ENCODE data around the gene OXER1.

Gene OXER1

DNA sequence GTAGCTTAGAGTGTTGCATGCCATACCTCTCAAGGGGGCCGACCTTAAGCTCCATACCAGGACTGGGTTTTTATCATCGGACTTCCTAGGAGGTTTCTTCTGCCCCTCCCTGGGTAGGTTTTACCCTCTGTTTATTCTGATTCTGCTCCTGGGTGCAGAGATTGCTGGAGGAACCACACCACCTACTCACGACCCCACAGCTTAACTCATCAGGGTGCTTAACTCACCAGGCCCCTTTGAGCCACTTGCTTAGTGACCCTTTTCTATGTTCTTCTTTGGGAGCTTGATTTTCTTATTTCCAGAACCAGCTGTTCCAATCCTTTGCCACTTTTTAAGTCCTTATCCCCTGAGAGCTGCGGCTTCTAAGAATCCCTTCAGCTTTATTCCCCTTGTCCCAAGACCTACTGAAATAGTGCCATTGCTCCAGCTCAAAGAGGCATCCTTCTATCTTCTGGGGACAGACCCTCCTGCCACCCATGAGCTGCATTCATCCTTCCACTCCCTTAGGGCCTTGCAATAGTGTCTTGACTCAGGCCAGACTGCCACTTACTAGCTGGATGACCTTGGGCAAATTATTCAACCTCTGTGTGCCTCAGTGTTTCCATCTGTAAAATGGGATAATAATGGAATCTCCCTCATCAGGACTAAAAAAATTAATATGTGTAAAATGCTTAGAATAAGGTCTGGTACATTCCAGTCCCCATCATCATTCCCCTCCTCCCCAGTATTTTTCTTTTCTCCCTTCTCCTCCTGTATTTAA, 5.8 kb downstream of the OXER1 start:
- TF ChIP-seq POLR2A (IDR thresholded peaks at IDR 0.05; ENCODE audit: low read length) = no peak
- no peak for TF ChIP-seq GATA1 (IDR thresholded peaks at IDR 0.05; ENCODE audit: low read depth, low read length)

DNA sequence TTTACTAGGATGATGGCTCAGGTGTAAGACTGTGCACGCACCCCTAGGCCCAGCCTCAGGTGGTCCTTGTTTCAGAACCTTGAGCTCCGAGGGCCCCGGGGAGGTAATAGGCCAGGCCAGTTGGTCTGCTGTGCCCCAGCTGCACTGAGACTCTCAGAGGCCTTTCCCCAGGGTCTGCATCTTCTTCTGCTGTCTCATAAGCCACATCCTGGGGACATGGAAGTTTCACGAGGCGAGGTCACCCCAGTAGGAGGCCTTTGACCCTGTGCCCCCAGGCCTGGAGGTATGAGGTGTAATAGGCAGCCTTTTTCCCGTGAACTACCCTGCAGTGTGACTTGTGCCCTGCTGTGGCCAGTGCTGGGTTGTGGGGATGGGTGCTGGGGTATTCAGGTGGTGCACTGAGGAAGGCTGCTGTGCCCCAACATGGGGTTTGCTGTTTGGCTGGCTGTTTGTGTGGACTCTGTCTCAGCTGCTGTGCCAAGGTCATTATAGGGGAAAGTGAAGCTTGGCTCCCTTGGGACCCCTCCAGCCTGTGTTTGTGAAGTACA, 6.9 kb downstream of the OXER1 start:
- no peak for DNase-seq
- TF ChIP-seq GATA1 (IDR thresholded peaks at IDR 0.05; ENCODE audit: low read depth, low read length) (no peak), POLR2A (IDR thresholded peaks at IDR 0.05; ENCODE audit: low read length) (no peak)

More for the DNA sequence above, 5.8 kb downstream of the OXER1 start:
- no peak for DNase-seq

DNA sequence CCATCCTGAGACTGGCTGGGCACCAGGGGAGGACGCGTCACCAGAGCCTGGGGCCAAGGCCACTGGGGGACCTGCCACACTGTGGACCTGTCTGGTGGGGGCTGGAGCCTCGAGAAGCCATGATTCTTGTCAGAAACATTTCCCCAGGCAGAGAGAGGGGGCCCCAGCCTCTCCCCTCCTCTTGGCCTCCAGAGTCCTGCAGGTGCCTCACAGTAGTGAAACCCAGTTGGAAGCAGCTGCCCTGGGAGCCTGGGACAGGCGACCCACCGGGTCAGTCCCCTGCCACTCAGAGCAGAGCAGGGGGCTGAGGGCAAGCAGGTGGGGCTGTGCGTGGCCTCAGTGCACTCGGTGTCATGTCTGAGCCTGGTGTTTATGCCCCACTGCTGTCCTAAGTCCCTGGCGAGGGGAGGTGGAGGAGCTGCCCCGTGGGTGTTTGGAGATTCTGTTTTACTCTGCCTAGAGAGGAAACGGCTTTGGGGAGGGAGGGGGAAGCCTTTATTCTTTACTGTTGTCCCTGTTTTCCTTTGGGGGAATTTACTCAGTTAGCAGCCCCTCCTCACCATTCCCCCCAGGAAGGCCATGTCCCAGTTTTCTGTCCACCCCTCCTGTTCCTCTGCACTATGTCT, 7.7 kb downstream of the OXER1 start:
- DNase-seq = no peak

DNA sequence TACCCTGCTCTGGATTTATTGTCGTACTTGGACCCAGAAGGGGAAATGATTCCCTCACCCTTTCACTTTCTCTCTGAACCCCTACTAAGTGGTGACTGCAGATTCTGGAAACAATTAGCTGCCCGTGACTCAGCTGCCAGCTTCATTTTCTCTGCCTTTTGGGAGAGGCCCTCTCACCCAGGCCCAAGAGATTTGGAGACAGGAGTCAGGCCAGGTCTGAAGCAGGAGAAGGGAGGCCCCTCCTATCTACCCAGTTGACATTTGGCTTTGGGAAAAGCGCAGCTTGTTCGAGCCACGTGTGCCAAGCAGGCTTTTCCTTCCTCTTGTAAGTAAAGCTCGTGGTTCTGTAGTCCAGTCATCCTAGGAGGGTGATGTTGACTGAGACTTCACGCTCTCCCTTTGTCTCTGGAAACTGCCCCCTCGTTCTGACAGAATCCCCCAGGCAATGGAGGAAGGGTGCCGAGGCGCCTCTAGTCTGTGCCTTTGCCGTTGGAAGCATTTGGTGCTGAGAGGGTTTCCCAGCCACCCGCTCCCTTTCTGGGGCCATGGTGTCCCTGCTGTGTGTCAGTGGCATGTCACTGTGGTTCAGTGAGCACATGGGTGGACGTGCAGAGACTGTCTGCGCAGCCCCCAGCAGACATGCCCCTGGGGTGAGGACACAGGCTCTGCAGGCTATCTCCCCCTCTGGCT, 8.6 kb downstream of the OXER1 start:
- DNase-seq = no peak
- TF ChIP-seq GATA1 (IDR thresholded peaks at IDR 0.05; ENCODE audit: low read depth, low read length) (no peak), POLR2A (IDR thresholded peaks at IDR 0.05; ENCODE audit: low read length) (no peak)

More for the DNA sequence above, 7.7 kb downstream of the OXER1 start:
- TF ChIP-seq POLR2A (IDR thresholded peaks at IDR 0.05; ENCODE audit: low read length) (no peak), GATA1 (IDR thresholded peaks at IDR 0.05; ENCODE audit: low read depth, low read length) (no peak)

DNA sequence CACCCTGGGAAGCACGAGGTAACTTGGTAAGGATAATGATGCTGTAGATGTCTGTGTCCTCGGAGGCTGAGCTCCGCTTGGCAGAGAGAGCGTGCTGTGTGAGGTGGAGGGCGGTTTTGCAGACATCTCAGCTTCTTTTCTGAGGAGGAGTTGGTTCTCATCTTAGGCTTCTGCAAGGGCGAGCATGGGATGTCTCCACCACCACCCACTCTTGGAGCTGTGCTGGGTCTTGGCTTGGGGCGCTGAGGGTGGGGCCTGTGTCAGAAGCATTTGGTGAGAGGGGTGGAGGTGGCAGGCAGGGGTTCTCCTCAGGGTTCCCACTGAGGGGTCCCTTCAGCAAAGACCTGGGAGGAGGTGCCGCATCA, 9.2 kb downstream of the OXER1 start:
- TF ChIP-seq POLR2A (IDR thresholded peaks at IDR 0.05; ENCODE audit: low read length) (no peak), GATA1 (IDR thresholded peaks at IDR 0.05; ENCODE audit: low read depth, low read length) (no peak)
- no peak for DNase-seq

DNA sequence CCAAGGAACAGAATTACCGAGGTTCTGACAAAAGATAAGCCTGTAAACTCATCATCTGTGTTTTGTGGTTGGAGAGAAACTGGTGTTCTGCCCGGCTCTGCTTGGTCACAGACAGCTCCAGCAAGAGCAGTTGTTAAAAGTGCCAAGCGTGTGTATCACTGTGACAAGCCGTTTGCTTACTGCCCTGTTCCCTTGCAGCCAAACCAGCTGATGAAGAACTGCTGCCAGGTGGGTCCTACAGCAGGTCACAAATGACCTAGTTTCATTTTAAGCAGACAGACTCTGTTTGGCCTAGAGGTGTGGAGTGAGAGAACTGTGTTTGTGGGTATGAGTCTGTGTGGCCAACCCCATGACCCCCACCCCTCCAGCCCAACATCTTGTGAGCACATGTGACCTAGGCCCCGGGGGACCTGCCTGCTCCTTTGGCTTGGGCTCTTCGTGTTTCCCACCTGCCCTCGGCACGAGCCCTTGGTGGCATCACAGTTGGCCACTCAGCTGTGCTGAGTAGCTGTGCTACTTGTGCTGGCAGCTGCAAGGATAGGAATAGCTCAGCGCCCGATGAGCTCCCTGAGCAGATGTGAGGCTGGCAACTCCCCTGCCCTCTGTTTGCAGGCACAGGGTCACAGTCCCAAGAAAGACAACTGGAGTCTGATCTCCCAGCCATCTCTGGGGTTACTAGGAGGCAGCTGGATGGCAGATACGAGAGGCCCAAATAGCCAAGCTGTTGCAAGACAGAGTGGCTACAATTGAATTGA, 9.7 kb downstream of the OXER1 start:
- no peak for DNase-seq
- TF ChIP-seq POLR2A (IDR thresholded peaks at IDR 0.05; ENCODE audit: low read length) (no peak), GATA1 (IDR thresholded peaks at IDR 0.05; ENCODE audit: low read depth, low read length) (no peak)

DNA sequence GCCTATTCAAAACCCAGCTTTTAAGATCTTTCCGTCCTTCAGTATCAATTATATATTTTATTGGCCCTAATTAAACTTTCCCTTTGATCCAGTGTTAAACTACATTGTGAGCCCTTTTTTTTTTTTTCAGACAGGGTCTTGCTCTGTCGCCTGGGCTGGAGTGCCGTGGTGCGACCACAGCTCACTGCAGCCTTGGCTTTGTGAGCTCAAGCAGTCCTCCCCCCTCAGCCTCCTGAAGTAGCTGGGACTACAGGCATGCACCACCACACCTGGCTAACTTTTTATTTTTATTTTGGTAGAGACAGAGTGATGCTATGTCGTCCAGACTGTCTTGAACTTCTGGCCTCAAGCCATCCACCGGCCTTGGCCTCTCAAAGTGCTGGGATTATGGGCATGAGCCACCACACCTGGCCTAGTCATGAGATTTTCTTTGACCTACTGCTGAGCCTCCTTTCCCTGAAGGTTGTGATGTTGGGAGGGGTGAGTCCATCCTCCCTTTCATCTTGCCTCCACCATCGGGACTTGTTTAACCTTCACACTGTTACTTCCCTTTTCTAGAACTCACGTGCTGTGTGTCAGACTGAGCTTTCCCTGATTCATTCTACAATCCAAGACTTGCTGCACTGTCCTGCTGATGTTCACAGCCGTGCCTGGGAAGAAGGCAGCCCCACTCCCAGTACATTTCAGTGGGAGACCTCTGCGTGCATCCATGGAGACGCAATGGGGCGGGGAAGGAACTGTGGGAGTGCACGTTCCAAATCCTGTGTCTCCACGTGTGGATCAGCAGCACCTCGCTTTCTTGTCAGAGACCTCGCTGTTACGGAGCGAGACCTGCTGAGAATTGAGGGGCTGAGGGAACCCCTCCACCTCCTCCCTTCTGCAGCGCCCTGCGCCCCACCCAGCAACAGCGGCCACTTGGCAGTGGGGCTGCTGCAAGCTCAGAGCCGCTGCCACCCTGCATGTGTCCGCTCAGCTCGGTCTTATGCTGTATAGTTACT, 10.8 kb downstream of the OXER1 start:
- no peak for DNase-seq
- no peak for TF ChIP-seq POLR2A (IDR thresholded peaks at IDR 0.05; ENCODE audit: low read length)
- TF ChIP-seq GATA1 (IDR thresholded peaks at IDR 0.05; ENCODE audit: low read depth, low read length) = no peak

DNA sequence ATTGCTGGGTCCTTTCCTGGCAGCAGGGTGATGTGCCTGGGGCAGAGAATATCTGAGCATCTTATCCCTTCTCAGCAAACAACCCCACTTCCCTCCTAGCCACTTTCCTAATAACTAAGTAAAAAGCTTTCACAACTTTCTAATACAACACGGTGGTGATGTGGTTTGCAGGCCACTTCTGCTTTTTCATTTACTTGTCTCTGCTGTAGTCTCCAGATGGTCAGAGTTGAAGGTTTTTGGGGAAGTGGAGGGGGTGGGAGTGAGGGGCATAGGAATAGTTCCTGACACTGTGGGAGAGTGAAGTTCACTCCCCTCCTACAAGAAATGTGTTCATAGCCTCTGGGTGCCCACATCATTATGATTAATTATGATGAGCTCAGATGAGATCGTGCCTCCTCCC, 11.6 kb downstream of the OXER1 start:
- no peak for DNase-seq
- TF ChIP-seq POLR2A (IDR thresholded peaks at IDR 0.05; ENCODE audit: low read length) = no peak
- TF ChIP-seq GATA1 (IDR thresholded peaks at IDR 0.05; ENCODE audit: low read depth, low read length) = no peak

DNA sequence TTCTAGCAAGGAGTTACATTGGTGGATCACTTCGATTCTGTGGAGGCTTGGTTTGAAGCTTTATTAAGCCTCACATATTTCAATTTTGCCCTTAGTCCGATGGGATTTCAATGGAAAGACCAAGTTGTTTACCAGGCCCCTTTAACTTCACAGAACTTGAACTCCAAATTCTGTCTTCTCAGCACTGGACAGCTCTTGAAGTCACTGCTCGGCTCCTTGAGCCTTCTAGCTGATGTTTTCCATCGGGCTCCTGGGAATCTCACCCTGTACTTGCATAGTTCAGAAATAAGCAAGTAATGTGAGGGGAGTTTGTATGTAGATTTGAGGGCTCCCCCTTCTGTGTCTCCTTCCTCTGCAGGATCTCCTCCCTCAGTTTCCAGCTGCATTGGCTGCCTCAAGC, 15.1 kb downstream of the OXER1 start:
- no peak for TF ChIP-seq POLR2A (IDR thresholded peaks at IDR 0.05; ENCODE audit: low read length)
- TF ChIP-seq GATA1 (IDR thresholded peaks at IDR 0.05; ENCODE audit: low read depth, low read length) = no peak
- DNase-seq = no peak

DNA sequence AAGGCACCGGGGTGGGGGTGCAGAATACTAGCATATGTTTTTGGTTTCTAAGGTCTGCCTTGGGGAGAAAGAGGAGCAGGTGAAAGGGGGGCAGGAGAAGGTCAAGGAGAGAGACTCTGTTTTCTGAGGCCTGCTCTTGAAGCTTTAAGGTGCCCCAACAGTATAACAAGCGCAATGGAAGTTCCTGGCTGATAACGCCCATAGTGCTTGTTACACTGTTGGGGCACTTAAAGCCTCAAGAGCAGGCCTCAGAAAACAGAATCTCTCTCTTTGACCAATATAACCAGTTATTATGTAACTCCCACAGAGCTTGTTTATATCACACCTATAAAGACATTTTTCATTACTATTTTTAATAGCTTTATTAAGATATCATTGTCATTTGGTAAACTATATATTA, 16.5 kb downstream of the OXER1 start:
- DNase-seq = no peak
- TF ChIP-seq GATA1 (IDR thresholded peaks at IDR 0.05; ENCODE audit: low read depth, low read length) (no peak), POLR2A (IDR thresholded peaks at IDR 0.05; ENCODE audit: low read length) (no peak)

DNA sequence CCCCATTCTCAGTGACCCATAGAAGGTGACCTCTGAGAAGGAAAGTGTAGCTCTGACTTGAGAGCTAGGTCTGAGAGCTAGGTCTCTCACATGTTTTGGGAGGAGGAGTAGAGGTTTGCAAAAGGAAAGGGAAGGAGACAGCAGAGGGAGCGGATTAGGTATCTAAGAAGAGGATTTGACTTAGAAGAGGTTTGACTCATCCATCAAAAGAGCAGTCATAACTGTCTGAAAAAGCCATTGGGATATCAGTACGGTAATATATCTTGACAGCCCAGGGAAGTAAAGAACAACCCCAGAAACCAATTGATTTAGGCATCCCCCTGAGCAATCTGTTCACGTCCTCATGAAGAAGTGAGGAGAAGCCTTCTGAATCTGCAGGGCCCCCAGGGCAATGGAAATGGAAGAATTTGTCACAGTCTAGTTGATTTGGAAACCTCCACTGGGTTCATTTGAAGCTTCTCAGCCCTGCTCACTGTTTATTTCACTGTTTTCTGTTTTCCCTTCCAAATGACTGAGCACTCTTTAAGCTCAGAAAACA, 19.3 kb downstream of the OXER1 start:
- no peak for DNase-seq
- no peak for TF ChIP-seq GATA1 (IDR thresholded peaks at IDR 0.05; ENCODE audit: low read depth, low read length)

DNA sequence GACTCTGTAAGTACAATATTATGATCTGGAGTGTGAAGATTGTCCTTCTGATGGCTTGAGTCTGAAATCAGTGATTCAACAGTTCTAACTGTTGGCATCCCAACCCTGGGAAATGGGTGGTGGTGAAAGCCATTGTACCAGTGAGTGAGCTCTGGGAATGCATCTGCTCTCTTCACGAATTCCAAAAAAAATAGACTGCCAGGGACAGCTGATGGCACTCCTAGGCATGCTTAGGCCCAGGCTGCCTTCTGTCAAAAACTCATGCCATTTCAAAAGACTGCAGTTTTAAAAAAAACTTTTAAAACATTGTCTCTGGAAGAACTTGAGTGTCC, 20.3 kb downstream of the OXER1 start:
- no peak for TF ChIP-seq POLR2A (IDR thresholded peaks at IDR 0.05; ENCODE audit: low read length)
- no peak for TF ChIP-seq GATA1 (IDR thresholded peaks at IDR 0.05; ENCODE audit: low read depth, low read length)
- no peak for DNase-seq
